Measurements from ENCODE around the gene SLC25A15. TPM values are rescaled to one million over a fixed set of nuclear protein-coding genes. Genes with fewer than 3 reads are reported as not detected.
"Not testable (repeated sequence)": the region's sequence is repeated elsewhere in the genome, so short reads cannot be mapped to it uniquely, and the experiment has no call there.

Gene SLC25A15
- polyA plus RNA-seq, 1 donor: 14.0 TPM

- DNase-seq (ENCODE audit: low read depth): no peak
Measured at GRCh38 chr13:40781717-40782116, 7.7 kb upstream of the SLC25A15 start.

- not testable (repeated sequence) for DNase-seq (ENCODE audit: low read depth)
Measured at GRCh38 chr13:40782971-40783370, 6.4 kb upstream of the SLC25A15 start.

GRCh38 chr13:40784540-40784939 lies 4.9 kb upstream of the SLC25A15 start:
- no peak for DNase-seq (ENCODE audit: low read depth)

- no peak for DNase-seq (ENCODE audit: low read depth)
Measured at GRCh38 chr13:40786568-40786996, 2.8 kb upstream of the SLC25A15 start.

GRCh38 chr13:40787062-40787461 lies 2.3 kb upstream of the SLC25A15 start:
- DNase-seq (ENCODE audit: low read depth): no peak

- not testable (repeated sequence) for DNase-seq (ENCODE audit: low read depth)
Measured at GRCh38 chr13:40788540-40789274, 704 bp upstream of the SLC25A15 start.

GRCh38 chr13:40790154-40790616 lies 774 bp downstream of the SLC25A15 start:
- no peak for DNase-seq (ENCODE audit: low read depth)

- DNase-seq (ENCODE audit: low read depth): no peak
Measured at GRCh38 chr13:40792284-40793051, 3.1 kb downstream of the SLC25A15 start.

DNA sequence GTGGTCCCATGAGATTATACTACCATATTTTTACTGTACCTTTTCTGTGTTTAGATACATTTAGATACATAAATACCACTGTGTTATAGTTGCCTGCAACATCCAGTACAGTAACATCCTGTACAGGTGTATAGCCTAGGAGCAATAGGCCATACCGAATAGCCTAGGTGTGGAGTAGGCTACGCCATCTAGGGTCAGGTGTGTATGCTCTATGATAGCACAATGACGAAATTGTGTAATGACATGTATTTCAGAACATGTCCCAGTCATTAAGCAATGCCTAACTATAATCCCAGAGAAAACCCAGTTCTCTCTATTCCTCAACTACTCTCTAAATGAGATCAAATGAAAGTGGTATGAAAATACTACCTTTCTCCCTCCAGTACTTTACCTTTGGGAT lies 3.9 kb downstream of the SLC25A15 start:
- DNase-seq (ENCODE audit: low read depth): no peak

DNA sequence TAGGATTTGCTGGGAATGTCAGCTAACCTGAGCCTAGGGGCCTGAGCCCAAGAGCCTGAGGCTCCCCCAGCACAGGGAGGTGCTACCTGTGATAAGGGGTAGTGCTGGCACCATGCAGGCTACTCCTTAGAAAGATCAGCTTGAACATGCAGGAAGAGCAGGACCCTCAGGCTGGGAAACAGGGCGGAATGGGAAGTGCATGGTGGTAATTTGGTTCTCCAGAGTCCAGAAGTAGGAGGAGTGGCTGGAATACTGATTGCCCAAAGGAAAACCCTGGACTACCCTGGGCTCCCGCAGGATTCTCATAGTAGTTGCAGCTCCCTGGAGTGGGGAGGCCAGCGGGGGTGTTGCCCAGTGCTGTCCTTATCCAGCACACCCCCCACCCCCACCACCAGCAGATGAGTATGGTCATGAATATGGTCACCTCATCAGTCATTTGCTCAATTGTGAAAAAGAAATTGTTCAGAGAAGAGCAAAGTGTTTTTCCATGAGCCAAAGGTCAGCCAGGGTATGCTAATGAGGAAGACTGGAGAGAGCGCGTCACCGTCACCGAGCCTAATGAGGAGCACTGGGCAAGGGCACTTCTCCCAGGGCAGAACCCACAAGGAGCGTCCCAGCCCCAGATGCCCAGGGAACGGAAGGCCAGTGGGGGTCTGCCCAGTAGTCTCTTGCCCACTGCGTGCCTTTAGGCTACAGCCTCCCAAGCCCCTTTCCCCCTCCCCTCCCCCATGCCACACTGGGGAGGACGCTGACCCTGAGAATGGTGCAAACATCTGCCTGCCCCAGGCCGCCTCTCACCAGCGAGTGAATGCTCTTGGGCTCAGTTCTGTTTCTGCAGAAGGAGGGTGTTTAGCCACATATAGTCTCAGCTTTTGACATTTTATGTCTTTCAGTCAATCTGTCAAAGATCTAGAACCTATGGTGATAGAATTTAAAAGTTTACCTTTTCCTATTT lies 5.3 kb downstream of the SLC25A15 start:
- DNase-seq (ENCODE audit: low read depth): no peak

GRCh38 chr13:40796649-40797048 lies 7.2 kb downstream of the SLC25A15 start:
- no peak for DNase-seq (ENCODE audit: low read depth)

GRCh38 chr13:40798380-40798779 lies 9.0 kb downstream of the SLC25A15 start:
- DNase-seq (ENCODE audit: low read depth): no peak

- no peak for DNase-seq (ENCODE audit: low read depth)
Measured at GRCh38 chr13:40799508-40799907, 10.1 kb downstream of the SLC25A15 start.

- no peak for DNase-seq (ENCODE audit: low read depth)
Measured at GRCh38 chr13:40800559-40800958, 11.1 kb downstream of the SLC25A15 start.

GRCh38 chr13:40801255-40802217 lies 12.1 kb downstream of the SLC25A15 start:
- DNase-seq (ENCODE audit: low read depth): no peak

DNA sequence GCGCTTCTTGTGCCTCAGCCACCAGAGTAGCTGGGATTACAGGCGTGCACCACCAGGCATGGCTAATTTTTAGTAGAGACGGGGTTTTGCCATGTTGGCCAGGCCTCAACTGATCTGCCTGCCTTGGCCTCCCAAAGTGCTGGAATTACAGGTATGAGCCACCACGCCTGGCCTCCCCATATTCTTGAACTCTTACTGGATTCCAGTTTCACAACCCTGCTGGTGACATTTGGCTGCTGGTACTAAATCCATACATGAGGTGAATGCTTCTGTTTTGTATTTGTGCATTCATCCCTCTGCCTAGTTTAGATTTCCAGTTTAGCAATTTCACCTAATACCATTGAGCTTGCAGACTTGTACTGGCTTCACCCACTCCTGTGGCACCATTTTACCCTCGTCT lies 13.9 kb downstream of the SLC25A15 start:
- DNase-seq (ENCODE audit: low read depth): no peak

- no peak for DNase-seq (ENCODE audit: low read depth)
Measured at GRCh38 chr13:40806241-40806640, 16.8 kb downstream of the SLC25A15 start.

DNA sequence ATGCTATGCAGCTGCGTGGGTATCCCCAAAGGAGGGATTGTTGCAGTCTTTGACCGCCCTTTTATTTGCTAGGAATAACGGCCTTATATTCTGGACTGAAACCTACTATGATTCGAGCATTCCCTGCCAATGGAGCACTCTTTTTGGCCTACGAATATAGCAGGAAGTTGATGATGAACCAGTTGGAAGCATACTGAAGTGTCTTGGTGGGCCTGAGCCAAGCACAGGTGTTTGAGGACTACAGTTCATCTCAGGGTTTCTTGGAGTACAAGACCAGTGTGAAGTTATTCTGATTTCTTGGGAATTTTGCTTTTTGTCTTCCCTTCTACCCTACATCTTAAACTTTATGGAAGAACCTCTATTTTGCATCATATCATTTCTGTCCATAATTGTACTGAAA lies 20.1 kb downstream of the SLC25A15 start:
- no peak for DNase-seq (ENCODE audit: low read depth)

- no peak for DNase-seq (ENCODE audit: low read depth)
Measured at GRCh38 chr13:40812102-40812501, 22.7 kb downstream of the SLC25A15 start.

GRCh38 chr13:40812724-40813445 lies 23.5 kb downstream of the SLC25A15 start:
- no peak for DNase-seq (ENCODE audit: low read depth)
